ENCODE results near the gene ATXN7L2.
"Not testable (repeated sequence)": the region's sequence is repeated elsewhere in the genome, so short reads cannot be mapped to it uniquely, and the experiment has no call there.

Gene ATXN7L2

GRCh38 chr1:109483672-109484518 lies at the start of gene ATXN7L2:
Gene ATXN7L2, plus strand, starts transcription at chr1:109483905. Its CDS starts 49 bp downstream, at chr1:109483954.
- DNase-seq = peak; percentile 94

- no peak for DNase-seq
Observed at GRCh38 chr1:109434484-109434883, 49.2 kb upstream of the ATXN7L2 start.

- no peak for DNase-seq
Observed at GRCh38 chr1:109438798-109439297, 44.9 kb upstream of the ATXN7L2 start.

GRCh38 chr1:109441069-109441468 lies 42.6 kb upstream of the ATXN7L2 start:
- no peak for DNase-seq

- no peak for DNase-seq
Observed at GRCh38 chr1:109443476-109443875, 40.2 kb upstream of the ATXN7L2 start.

GRCh38 chr1:109444346-109444745 lies 39.4 kb upstream of the ATXN7L2 start:
- DNase-seq = no peak

GRCh38 chr1:109445949-109446695 lies 37.6 kb upstream of the ATXN7L2 start:
- not testable (repeated sequence) for DNase-seq

GRCh38 chr1:109447524-109447923 lies 36.2 kb upstream of the ATXN7L2 start:
- no peak for DNase-seq

GRCh38 chr1:109454497-109455133 lies 29.1 kb upstream of the ATXN7L2 start:
- DNase-seq = no peak

GRCh38 chr1:109457819-109458218 lies 25.9 kb upstream of the ATXN7L2 start:
- no peak for DNase-seq

GRCh38 chr1:109466125-109466451 lies 17.6 kb upstream of the ATXN7L2 start:
- DNase-seq = no peak

GRCh38 chr1:109466452-109467300 lies 17.0 kb upstream of the ATXN7L2 start, which contains the start of gene SYPL2:
Gene SYPL2, plus strand, starts transcription at chr1:109466546. Its CDS starts 298 bp downstream, at chr1:109466844.
- no peak for DNase-seq

- DNase-seq = no peak
Observed at GRCh38 chr1:109467301-109467777, 16.4 kb upstream of the ATXN7L2 start.

GRCh38 chr1:109468061-109468460 lies 15.6 kb upstream of the ATXN7L2 start:
- no peak for DNase-seq

- DNase-seq = no peak
Observed at GRCh38 chr1:109468903-109469302, 14.8 kb upstream of the ATXN7L2 start.

GRCh38 chr1:109470245-109470644 lies 13.5 kb upstream of the ATXN7L2 start:
- no peak for DNase-seq

- no peak for DNase-seq
Observed at GRCh38 chr1:109472779-109473178, 10.9 kb upstream of the ATXN7L2 start.

- DNase-seq = not testable (repeated sequence)
Observed at GRCh38 chr1:109473284-109474057, 10.2 kb upstream of the ATXN7L2 start.

GRCh38 chr1:109474697-109475096 lies 9.0 kb upstream of the ATXN7L2 start:
- DNase-seq = no peak

- no peak for DNase-seq
Observed at GRCh38 chr1:109475261-109475660, 8.4 kb upstream of the ATXN7L2 start.

- no peak for DNase-seq
Observed at GRCh38 chr1:109476825-109477224, 6.9 kb upstream of the ATXN7L2 start.
